Karpas-422 (cell line): ENCODE data around the gene AVPI1. TPM values are rescaled to one million over a fixed set of nuclear protein-coding genes. Genes with fewer than 3 reads are reported as not detected.

Experiments
- DNase-seq: peaks from one replicate; pipeline ENCODE4 v3.0.0-alpha.2; 2015
- H2AFZ ChIP-seq: fragments of 200-600 bp; sonication (generic); 2 replicates; pipeline ENCODE4 v1.6.1; 2014; ENCODE audit warnings: antibody characterized with exemption, low read length, mixed read lengths
- H3K27ac ChIP-seq: fragments of 200-600 bp; sonication (generic); 2 replicates; pipeline ENCODE4 v1.5.1; 2014; ENCODE audit warnings: mild to moderate bottlenecking, low read length, moderate library complexity
- H3K27me3 ChIP-seq: fragments of 200-600 bp; sonication (generic); 2 replicates; pipeline ENCODE4 v1.6.1; 2014; ENCODE audit warnings: low read length, mixed read lengths
- H3K36me3 ChIP-seq: fragments of 200-600 bp; sonication (generic); 2 replicates; pipeline ENCODE4 v1.6.1; 2014; ENCODE audit warnings: low read length, mixed read lengths; ENCODE audit not compliant: insufficient read depth
- H3K4me1 ChIP-seq: fragments of 200-600 bp; sonication (generic); 2 replicates; pipeline ENCODE4 v1.6.1; 2014; ENCODE audit warnings: mild to moderate bottlenecking, low read length, mixed read lengths
- H3K4me2 ChIP-seq: fragments of 200-600 bp; sonication (generic); 2 replicates; pipeline ENCODE4 v1.6.1; 2014; ENCODE audit warnings: low read length, low read depth, mild to moderate bottlenecking; ENCODE audit not compliant: poor library complexity, severe bottlenecking
- H3K4me3 ChIP-seq: fragments of 200-600 bp; sonication (generic); 2 replicates; pipeline ENCODE4 v1.5.1; 2014; ENCODE audit warnings: mild to moderate bottlenecking, antibody characterized with exemption, low read length, mixed read lengths
- H3K79me2 ChIP-seq: fragments of 200-600 bp; sonication (generic); 2 replicates; pipeline ENCODE4 v1.6.1; 2014; ENCODE audit warnings: mild to moderate bottlenecking, low read length, mixed read lengths
- H3K9ac ChIP-seq: fragments of 200-600 bp; sonication (generic); 2 replicates; pipeline ENCODE4 v1.6.0; 2014; ENCODE audit warnings: low read length
- H3K9me2 ChIP-seq: fragments of 200-600 bp; sonication (generic), shearing (Covaris generic); replicated peaks from 2 replicates; pipeline ENCODE4 v1.6.0; 2014; ENCODE audit warnings: mild to moderate bottlenecking, low read length, moderate library complexity; ENCODE audit not compliant: insufficient read depth
- H3K9me3 ChIP-seq: fragments of 300-700, 200-600 bp; sonication (generic); 2 replicates; pipeline ENCODE4 v1.6.1; 2014; ENCODE audit warnings: low read length, mixed read lengths
- H4K20me1 ChIP-seq: fragments of 200-600 bp; sonication (generic); 2 replicates; pipeline ENCODE4 v1.6.1; 2014; ENCODE audit warnings: mild to moderate bottlenecking, antibody characterized with exemption, low read length, low read depth; ENCODE audit not compliant: insufficient read depth
- total RNA-seq: library from RNA; depleted of rRNA; stranded (reverse); fragments of >200 nt; shearing (Covaris generic); gene quantifications from 2 replicates; pipeline ENCODE4 v1.2.3, GENCODE V29; 2014; ENCODE audit warnings: low replicate concordance; rRNA removed

AVPI1 gene
- total RNA-seq, 1 experiment from 2014 or later: not detected

DNA sequence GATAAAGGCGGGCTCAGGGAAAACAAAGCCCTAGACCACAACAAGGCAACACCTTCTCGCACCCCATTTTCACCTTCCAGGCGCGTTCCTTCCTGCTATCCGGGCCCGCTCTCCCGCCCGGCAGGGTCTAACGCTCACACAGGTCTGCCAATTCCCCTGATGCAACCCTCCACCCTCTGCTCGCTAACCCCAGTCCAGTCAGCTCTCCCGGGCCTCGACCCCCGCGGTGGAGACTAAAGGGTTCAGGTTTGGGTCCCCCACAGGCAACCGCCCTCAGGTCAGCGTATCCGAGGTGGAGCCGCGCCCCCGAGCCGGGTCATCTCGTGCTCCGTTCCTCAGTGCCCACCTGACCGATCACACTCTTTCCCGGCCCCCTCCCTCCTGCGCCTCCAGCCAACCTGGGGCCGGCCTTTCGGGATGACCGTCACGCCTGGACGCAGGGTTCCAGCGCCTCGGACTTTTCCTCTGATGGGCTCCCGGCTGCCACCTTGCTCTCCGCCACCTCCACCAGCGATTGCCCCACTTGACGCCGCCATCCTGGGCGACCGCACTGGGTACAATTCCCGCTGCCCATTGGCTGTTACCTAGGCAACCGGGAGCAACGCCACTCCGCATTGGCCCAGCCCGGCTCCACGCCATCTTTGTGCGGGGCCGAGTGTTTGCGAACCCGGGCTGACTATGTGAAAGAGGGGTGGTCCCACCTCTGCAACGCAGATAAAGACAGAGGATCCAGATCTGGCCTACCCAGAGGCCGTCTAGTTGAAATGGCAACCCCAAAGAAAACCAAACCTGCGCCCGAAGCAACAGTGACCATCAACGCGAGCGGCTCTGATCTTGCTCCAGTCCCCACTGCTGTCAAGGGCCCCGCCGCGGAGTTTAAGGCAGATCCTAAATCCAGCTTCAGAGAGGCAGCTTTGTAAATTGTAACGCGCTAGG, 53.8 kb downstream of the AVPI1 start, which contains the start of gene MORN4:
MORN4 (minus strand) TSS at position 552 of the 936 bp plus-strand sequence. CDS start 13,847 bp downstream, outside the sequence.
- DNase-seq: no peak
- no peak within 1 kb of the TSS for H3K27ac ChIP-seq

DNA sequence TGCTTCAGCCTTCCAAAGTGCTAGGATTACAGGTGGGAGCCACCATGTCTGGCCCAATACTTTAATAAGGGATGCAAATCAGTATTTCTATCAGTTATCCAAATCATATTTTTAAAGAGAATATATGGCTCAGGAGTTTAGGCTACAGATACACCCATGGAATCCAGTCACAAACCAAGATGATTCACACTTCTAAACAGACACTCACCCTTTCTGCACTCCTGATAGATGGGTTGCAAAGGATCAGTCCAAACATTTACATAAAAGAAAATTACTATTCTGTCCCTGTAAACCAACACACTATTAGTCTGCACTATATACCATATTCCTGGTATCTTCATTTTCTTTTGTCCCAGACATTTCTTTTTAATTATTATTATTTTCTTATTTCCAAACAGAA, 55.9 kb downstream of the AVPI1 start:
- no peaks in the 10 kb centered on the region for H3K9me2 ChIP-seq
- no peak overlapping the region for H3K4me3 ChIP-seq
- DNase-seq: no peak
- no peaks in the 10 kb centered on the region for H3K36me3 ChIP-seq
- no peak overlapping the region for H3K9ac ChIP-seq
- no peaks in the 10 kb centered on the region for H3K4me1 ChIP-seq
- no peak overlapping the region for H3K4me2 ChIP-seq
- no peaks in the 10 kb centered on the region for H4K20me1 ChIP-seq
- no peak overlapping the region for H2AFZ ChIP-seq
- H3K79me2 ChIP-seq: no peaks in the 10 kb centered on the region
- no peaks in the 10 kb centered on the region for H3K27me3 ChIP-seq
- H3K9me3 ChIP-seq: no peaks in the 10 kb centered on the region
- H3K27ac ChIP-seq: no peak overlapping the region

More for the DNA sequence above, 53.8 kb downstream of the AVPI1 start, which contains the start of gene MORN4:
- H3K9me2 ChIP-seq: no peaks in the 10 kb centered on the region
- no peak within 1 kb of the TSS for H3K4me3 ChIP-seq
- H4K20me1 ChIP-seq: no peaks in the 10 kb centered on the region
- H3K4me2 ChIP-seq: no peak within 1 kb of the TSS
- H3K9me3 ChIP-seq: no peaks in the 10 kb centered on the region
- H3K36me3 ChIP-seq: no peaks in the 10 kb centered on the region
- no peaks in the 10 kb centered on the region for H3K27me3 ChIP-seq
- no peaks in the 10 kb centered on the region for H3K79me2 ChIP-seq
- H2AFZ ChIP-seq: no peak within 1 kb of the TSS
- H3K9ac ChIP-seq: no peak within 1 kb of the TSS
- no peaks in the 10 kb centered on the region for H3K4me1 ChIP-seq

- no peaks in the 10 kb centered on the region for H4K20me1 ChIP-seq
- no peaks in the 10 kb centered on the region for H3K9me3 ChIP-seq
- H3K27me3 ChIP-seq: no peaks in the 10 kb centered on the region
- no peaks in the 10 kb centered on the region for H3K36me3 ChIP-seq
- H3K79me2 ChIP-seq: no peaks in the 10 kb centered on the region
- no peak for DNase-seq
- no peak overlapping the region for H2AFZ ChIP-seq
- H3K27ac ChIP-seq: no peak overlapping the region
- H3K4me1 ChIP-seq: no peaks in the 10 kb centered on the region
- H3K4me3 ChIP-seq: no peak overlapping the region
- no peak overlapping the region for H3K9ac ChIP-seq
- no peaks in the 10 kb centered on the region for H3K9me2 ChIP-seq
- H3K4me2 ChIP-seq: no peak overlapping the region
These were observed 57.8 kb downstream of the AVPI1 start for GRCh38 chr10:97629289-97629688.

DNA sequence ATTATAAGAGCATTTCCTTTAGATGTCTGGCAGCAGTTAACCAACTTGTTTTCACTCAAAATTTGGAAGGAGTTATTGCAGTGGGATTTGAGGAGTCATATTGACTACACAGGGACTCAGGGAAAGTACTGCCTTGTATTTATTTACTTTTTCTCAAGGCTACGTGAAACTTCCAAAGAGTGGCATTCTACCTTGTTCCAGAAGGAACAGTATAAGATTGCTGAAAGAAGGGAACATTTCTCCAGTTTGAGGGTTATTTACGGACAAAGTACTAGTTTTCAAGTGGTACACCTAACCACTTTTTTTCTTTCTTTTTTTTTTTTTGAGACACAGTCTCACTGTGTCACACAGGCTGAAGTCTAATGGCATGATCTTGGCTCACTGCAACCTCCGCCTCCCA, 58.8 kb downstream of the AVPI1 start:
- no peak overlapping the region for H3K4me2 ChIP-seq
- no peaks in the 10 kb centered on the region for H3K9me2 ChIP-seq
- H3K27me3 ChIP-seq: no peaks in the 10 kb centered on the region
- no peaks in the 10 kb centered on the region for H3K9me3 ChIP-seq
- no peak overlapping the region for H3K9ac ChIP-seq
- H3K27ac ChIP-seq: no peak overlapping the region
- no peaks in the 10 kb centered on the region for H4K20me1 ChIP-seq
- no peak overlapping the region for H3K4me3 ChIP-seq
- H3K36me3 ChIP-seq: no peaks in the 10 kb centered on the region
- H2AFZ ChIP-seq: no peak overlapping the region
- no peak for DNase-seq
- no peaks in the 10 kb centered on the region for H3K79me2 ChIP-seq
- H3K4me1 ChIP-seq: no peaks in the 10 kb centered on the region

GRCh38 chr10:97627731-97628130, 59.3 kb downstream of the AVPI1 start:
- Histone ChIP-seq H3K9me2 (no peaks in the 10 kb centered on the region), H4K20me1 (no peaks in the 10 kb centered on the region), H3K4me2 (no peak overlapping the region), H3K36me3 (no peaks in the 10 kb centered on the region), H3K9me3 (no peaks in the 10 kb centered on the region), H3K79me2 (no peaks in the 10 kb centered on the region), H2AFZ (no peak overlapping the region), H3K4me3 (no peak overlapping the region), H3K27ac (no peak overlapping the region), H3K9ac (no peak overlapping the region), H3K4me1 (no peaks in the 10 kb centered on the region), H3K27me3 (no peaks in the 10 kb centered on the region)
- no peak for DNase-seq

Other genes starting within 250 kb of the AVPI1 start
- gene EXOSC1, start 241.2 kb downstream of the AVPI1 start, total RNA-seq: 30.8 and 47.1 TPM in 2 replicates
- 16.3 and 25.5 TPM in 2 replicates for gene ZDHHC16, start 241.1 kb downstream of the AVPI1 start, total RNA-seq
- 45.2 and 56.0 TPM in 2 replicates for gene MMS19, start 188.8 kb downstream of the AVPI1 start, total RNA-seq
- 0.11 and 0.72 TPM in 2 replicates for gene UBTD1, start 188.3 kb downstream of the AVPI1 start, total RNA-seq
- not detected in 2 replicates for gene ANKRD2, start 114.5 kb downstream of the AVPI1 start, total RNA-seq
- gene HOGA1, start 102.9 kb downstream of the AVPI1 start, total RNA-seq: 0.79 TPM in 1 of 2 replicates, not detected in the other
- gene C10orf62, start 97.5 kb downstream of the AVPI1 start, total RNA-seq: not detected in 2 replicates
- gene MORN4, start 53.7 kb downstream of the AVPI1 start, total RNA-seq: not detected in 2 replicates
- gene PI4K2A, start 46.6 kb downstream of the AVPI1 start, total RNA-seq: 4.4 and 8.3 TPM in 2 replicates
- not detected in 2 replicates for gene MARVELD1, start 26.5 kb upstream of the AVPI1 start, total RNA-seq
- gene ZFYVE27, start 49.9 kb upstream of the AVPI1 start, total RNA-seq: 16.9 and 19.6 TPM in 2 replicates
- not detected in 2 replicates for gene SFRP5, start 84.8 kb upstream of the AVPI1 start, total RNA-seq
- gene GOLGA7B, start 162.6 kb upstream of the AVPI1 start, total RNA-seq: not detected in 2 replicates